ENCODE results near the gene SLC66A2.

DNA sequence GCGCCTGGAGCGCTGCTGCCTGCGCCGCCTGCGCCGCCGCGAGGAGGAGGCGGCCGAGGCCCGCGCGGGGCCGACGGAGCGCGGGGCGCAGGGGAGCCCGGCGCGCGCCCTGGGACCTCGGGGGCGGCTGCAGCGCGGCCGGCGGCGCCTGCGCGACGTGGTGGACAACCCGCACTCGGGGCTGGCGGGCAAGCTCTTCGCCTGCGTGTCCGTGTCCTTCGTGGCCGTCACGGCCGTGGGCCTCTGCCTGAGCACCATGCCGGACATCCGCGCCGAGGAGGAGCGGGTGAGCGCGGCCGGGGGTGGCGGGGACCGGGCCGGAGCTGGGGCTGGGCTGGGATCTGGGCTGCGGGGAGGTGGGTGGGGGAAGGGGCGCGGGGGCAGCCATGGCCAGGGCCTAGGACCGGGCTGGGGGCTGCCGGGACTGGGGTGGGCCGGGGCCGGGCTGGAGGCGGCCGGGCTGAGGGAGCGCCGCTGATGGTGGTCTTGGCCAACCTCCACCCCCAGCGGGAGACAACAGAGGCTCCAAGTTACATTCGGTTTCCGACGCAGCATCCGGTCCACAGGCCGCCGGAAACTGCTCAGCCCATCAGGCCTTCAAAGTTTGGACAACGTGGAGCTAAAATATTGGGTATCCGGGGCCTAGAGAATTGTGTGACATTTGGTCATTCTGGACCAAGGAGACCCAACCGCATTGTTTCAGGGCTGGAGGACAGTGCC, 87.3 kb downstream of the SLC66A2 start:
- TF ChIP-seq EZH2 (IDR thresholded peaks at IDR 0.05; ENCODE audit: insufficient read depth, poor library complexity, severe bottlenecking) (no peak), EZH2phosphoT487 (IDR thresholded peaks at IDR 0.05; ENCODE audit: insufficient read depth, low read depth) (no peak)

All from GM23248 (cell line).